ENCODE data around the gene TCF4.

GRCh38 chr18:55353806-55354205, 234.2 kb downstream of the TCF4 start:
- no peak for TF ChIP-seq CTCF (IDR thresholded peaks at IDR 0.05)
- TF ChIP-seq RAD21 (IDR thresholded peaks at IDR 0.05; ENCODE audit: low read length): no peak
- no peak for TF ChIP-seq TAF1 (IDR thresholded peaks at IDR 0.05; ENCODE audit: borderline replicate concordance, low read depth, low read length)
- no peak for TF ChIP-seq USF2 (IDR thresholded peaks at IDR 0.05; ENCODE audit: borderline replicate concordance, low read depth, low read length)
